Endothelial cell (in vitro differentiated cells): Measurements from ENCODE around the gene FHOD3. TPM values are rescaled to one million over a fixed set of nuclear protein-coding genes. Genes with fewer than 3 reads are reported as not detected.

Source experiments
- DNase-seq: peaks from one replicate; pipeline ENCODE4 v3.0.0; 2021; ENCODE audit warnings: low spot score
- H3K27ac Mint-ChIP-seq: one replicate; pipeline ENCODE4 v1.8.0; 2021; ENCODE audit warnings: mixed read lengths, inconsistent platforms; ENCODE audit not compliant: unreplicated experiment
- H3K27me3 Mint-ChIP-seq: one replicate; pipeline ENCODE4 v1.8.0; 2021; ENCODE audit warnings: mild to moderate bottlenecking, moderate library complexity, mixed read lengths, inconsistent platforms; ENCODE audit not compliant: unreplicated experiment
- H3K36me3 Mint-ChIP-seq: one replicate; pipeline ENCODE4 v1.8.0; 2021; ENCODE audit warnings: mild to moderate bottlenecking, low read depth, mixed read lengths, inconsistent platforms; ENCODE audit not compliant: unreplicated experiment
- H3K4me1 Mint-ChIP-seq: one replicate; pipeline ENCODE4 v1.8.0; 2021; ENCODE audit warnings: mild to moderate bottlenecking, mixed read lengths, inconsistent platforms; ENCODE audit not compliant: unreplicated experiment
- H3K4me3 Mint-ChIP-seq: one replicate; pipeline ENCODE4 v1.8.0; 2021; ENCODE audit warnings: mild to moderate bottlenecking, mixed read lengths, inconsistent platforms; ENCODE audit not compliant: unreplicated experiment
- H3K9me3 Mint-ChIP-seq: one replicate; pipeline ENCODE4 v1.8.0; 2021; ENCODE audit warnings: mixed read lengths, inconsistent platforms; ENCODE audit not compliant: unreplicated experiment
- CTCF ChIP-seq: fragments of 200-600 bp; sonication (generic); IDR thresholded peaks from one replicate; pipeline ENCODE4 v1.5.0; 2021; ENCODE audit warnings: antibody characterized with exemption; ENCODE audit not compliant: unreplicated experiment
- total RNA-seq: library from RNA; stranded (reverse); fragmentation: NEBNext Ultra II Directional; extraction: Animal tissue kit (Norgen Biotek cat#: 25700); gene quantifications from one replicate; pipeline ENCODE4 v1.2.1, GENCODE V29; 2021; ENCODE audit not compliant: unreplicated experiment

FHOD3 gene
- total RNA-seq, 1 donor from 2014 or later, result 0.67 TPM

DNA sequence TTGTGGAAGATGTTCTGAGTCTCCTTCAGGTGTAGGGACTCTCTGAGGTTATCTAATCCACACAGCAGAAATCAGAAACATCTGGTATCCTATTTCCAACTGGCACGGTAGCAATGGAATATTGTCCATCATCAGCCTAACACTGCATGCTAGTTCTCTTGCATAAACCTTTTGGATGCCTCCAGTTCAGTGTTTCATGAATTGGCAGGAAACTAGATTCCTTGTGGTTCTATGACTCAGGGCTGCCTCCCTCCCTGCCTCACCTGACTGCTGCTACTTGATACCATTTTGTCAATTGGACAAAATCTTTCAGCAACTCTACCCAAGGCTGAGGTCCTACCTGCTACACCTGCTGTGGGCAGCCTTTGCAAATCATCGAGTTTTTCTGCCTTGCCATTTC lies 400.4 kb downstream of the FHOD3 start:
- Mint-ChIP-seq H3K27ac (no peak overlapping the region), H3K4me1 (no peaks in the 10 kb centered on the region), H3K4me3 (no peak overlapping the region)

DNA sequence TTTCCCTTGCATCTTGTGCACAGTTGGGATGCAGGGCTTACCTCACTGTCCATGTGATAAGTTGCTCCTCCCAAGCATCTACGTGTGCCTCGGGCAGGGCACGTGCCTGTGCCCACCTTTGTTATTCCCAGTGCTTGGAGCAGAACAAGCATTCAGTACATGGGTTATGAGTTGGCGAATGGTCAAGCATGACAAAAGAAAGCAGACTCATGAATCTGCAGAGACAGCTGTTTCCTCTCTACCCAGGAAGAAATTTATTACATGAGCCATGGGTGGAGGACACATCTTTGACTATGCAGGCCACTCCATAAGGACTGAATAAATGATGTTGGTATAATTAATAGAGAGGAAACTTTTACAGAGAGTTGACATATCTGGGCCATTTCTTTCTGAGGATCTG lies 403.4 kb downstream of the FHOD3 start:
- DNase-seq, result no peak
- no peaks in the 10 kb centered on the region for H3K9me3 Mint-ChIP-seq
- no peaks in the 10 kb centered on the region for H3K36me3 Mint-ChIP-seq
- H3K27ac Mint-ChIP-seq, result no peak overlapping the region
- peaks cover 5% of the 10 kb centered on the region for H3K27me3 Mint-ChIP-seq
- no peak overlapping the region for H3K4me3 Mint-ChIP-seq
- H3K4me1 Mint-ChIP-seq, result peaks cover 8% of the 10 kb centered on the region
- no peak for TF ChIP-seq CTCF

More for the DNA sequence above, 400.4 kb downstream of the FHOD3 start:
- Mint-ChIP-seq H3K36me3 (no peaks in the 10 kb centered on the region), H3K27me3 (peaks cover 1% of the 10 kb centered on the region), H3K9me3 (no peaks in the 10 kb centered on the region)
- TF ChIP-seq CTCF, result no peak
- no peak for DNase-seq

DNA sequence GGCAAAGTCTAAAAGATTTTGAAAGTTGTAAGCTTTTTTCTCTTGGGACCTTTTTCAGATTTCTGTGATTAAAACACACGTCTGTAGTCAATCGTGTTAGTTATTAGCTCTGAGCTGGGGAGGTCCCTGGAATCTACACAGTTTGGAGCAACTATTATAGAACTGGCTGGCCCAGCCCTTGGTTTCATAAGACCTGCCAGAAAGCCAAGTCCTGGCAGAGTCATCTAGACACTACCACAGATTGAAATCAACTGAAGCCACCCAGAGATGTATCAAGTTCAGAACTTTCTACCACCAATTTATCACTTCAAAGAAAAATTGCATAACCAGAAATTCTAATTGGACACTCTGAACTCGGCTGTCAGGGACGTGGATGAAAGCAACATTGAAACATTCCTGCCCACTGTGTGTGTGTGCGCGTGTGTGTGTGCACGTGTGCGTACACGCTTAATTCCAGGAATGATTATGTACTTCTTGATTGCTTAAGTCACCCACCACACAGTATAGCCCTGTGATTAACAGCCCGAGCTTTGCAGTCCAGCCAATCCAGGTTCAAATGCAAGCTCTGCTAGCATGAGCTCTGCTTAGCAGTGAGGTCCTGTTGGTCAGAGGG lies 405.0 kb downstream of the FHOD3 start:
- TF ChIP-seq CTCF, result no peak
- Mint-ChIP-seq H3K27ac (no peak overlapping the region), H3K36me3 (no peaks in the 10 kb centered on the region), H3K9me3 (no peaks in the 10 kb centered on the region), H3K27me3 (peaks cover 5% of the 10 kb centered on the region), H3K4me3 (no peak overlapping the region), H3K4me1 (peaks cover 10% of the 10 kb centered on the region)
- DNase-seq, result no peak

GRCh38 chr18:36704156-36704555 lies 406.6 kb downstream of the FHOD3 start:
- peaks cover 10% of the 10 kb centered on the region for H3K4me1 Mint-ChIP-seq
- TF ChIP-seq CTCF, result no peak
- peaks cover 5% of the 10 kb centered on the region for H3K27me3 Mint-ChIP-seq
- H3K9me3 Mint-ChIP-seq, result no peaks in the 10 kb centered on the region
- no peaks in the 10 kb centered on the region for H3K36me3 Mint-ChIP-seq
- no peak overlapping the region for H3K27ac Mint-ChIP-seq
- DNase-seq, result no peak
- no peak overlapping the region for H3K4me3 Mint-ChIP-seq

- Mint-ChIP-seq H3K36me3 (no peaks in the 10 kb centered on the region), H3K4me3 (no peak overlapping the region), H3K27me3 (peaks cover 4% of the 10 kb centered on the region), H3K9me3 (no peaks in the 10 kb centered on the region), H3K27ac (no peak overlapping the region), H3K4me1 (peaks cover 10% of the 10 kb centered on the region)
- DNase-seq, result no peak
- no peak for TF ChIP-seq CTCF
Measured at GRCh38 chr18:36706134-36706881, 408.8 kb downstream of the FHOD3 start.
